Measurements from ENCODE around the gene NOL4L.

Gene NOL4L

GRCh38 chr20:32559753-32560380 is 25.3 kb downstream of the NOL4L start:
- no peak for DNase-seq

DNA sequence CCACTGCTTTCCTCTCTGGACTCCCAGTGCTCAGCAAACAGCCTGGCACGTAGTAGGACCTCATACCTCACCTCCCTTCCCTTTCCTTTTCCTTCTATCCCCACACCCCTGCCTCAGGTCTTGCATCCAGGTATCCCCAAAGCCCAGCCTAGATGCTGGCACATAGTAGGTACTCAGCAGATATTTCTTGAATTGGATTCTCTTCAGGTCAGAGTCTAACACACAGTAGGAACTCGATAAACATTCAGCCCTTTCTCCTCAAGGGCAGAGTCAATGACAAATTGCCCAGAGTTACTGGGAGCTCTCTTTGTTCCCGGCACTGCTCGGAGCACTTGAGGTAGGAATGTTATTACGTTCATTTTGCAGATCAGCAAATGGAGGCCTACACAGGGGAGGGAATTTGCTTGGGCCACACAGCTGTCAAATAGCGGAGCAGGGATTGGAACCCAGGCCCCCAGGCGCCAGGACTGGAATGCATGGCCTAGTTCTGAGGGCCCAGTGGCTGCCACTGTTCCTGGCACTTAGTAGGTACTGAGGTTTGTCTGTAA is 25.9 kb downstream of the NOL4L start:
- DNase-seq, result no peak

DNA sequence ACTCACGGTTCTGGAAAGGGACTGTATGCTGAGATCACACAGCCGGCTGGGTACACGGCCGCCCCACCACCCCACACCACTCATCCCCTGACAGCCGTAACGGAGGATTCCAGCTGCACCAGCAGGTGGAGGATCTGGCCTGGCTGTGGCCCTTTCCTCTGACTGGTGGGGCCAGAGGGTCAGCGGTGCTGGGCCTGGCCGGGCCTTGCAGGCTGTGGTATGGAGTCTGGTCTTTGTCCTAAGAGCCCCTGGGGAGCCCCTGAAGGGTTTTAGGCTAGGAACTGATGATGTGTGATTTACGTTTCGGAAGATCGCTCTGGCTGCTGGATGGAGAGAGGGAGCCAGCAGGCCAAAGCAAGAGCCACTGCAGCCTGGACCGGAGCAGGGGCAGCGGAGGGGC is 26.6 kb downstream of the NOL4L start:
- no peak for DNase-seq

GRCh38 chr20:32557319-32557718 is 27.8 kb downstream of the NOL4L start:
- DNase-seq, result no peak

GRCh38 chr20:32556312-32557184 is 28.6 kb downstream of the NOL4L start:
- DNase-seq, result no peak

GRCh38 chr20:32555584-32555983 is 29.5 kb downstream of the NOL4L start:
- no peak for DNase-seq

DNA sequence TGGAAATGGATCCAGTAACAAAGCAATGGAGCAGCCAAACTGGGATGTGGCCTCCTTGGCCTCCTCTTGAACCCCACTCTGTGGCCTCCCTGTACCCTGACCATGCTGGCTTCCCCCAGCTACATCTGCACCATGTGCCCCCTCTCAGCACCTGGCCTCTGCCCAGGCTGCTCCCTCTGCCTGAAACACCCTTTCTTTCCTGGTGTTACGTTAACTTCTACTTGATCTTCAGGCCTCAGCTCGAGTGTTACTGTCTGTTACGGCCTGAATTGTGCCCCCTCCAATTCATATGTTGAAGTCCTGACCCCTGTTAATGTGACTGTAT is 30.2 kb downstream of the NOL4L start:
- no peak for DNase-seq

DNA sequence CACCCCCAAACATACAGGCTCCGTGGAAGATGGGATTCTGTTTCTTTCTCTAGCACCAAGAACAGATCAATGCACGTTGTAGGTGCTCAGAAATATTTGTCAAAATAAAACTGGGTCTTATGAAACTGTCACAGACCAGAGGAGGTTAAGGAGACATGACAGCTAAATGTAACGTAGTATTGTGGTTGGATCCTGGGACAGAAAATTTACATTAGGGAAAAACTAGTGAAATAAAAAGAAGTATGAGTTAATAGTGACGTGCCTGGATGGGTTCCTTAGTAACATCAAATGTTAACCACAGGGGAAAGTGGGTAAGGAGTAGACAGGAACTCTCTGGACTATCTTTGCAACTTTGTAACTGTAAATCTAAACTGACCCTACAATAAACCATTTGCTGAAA is 31.5 kb downstream of the NOL4L start:
- DNase-seq, result no peak

GRCh38 chr20:32551693-32552092 is 33.4 kb downstream of the NOL4L start:
- DNase-seq, result no peak

DNA sequence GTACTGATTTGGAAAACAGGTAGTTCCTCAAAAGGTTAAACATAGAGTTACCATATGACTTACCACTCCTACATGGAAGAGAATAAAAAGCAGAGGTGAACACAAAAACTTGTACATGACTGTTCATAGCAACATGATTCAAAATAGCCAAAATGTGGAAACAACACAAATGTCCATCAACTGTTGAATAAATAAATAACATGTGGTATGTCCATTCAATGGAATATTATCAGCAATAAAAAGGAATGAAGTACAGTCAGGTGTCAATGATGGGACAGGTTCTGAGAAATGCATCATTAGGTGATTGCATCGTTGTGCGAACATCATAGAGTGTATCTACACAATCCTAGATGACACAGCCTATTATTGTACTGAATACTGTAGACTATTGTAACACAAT is 35.3 kb downstream of the NOL4L start:
- DNase-seq, result no peak

DNA sequence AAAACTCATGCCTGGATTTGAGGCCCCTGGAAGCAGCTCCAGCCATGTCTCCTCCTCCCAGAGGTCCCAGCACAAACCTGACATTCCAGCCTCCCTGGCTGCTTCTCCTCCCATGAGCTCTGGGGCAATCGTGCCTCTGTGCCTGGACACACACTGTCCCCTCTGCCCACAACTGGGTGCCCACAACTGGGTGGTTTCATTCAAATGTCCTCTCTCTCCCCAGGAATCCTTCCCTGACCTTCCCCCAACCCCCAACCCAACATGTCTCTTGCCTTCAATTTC is 37.4 kb downstream of the NOL4L start:
- no peak for DNase-seq

DNA sequence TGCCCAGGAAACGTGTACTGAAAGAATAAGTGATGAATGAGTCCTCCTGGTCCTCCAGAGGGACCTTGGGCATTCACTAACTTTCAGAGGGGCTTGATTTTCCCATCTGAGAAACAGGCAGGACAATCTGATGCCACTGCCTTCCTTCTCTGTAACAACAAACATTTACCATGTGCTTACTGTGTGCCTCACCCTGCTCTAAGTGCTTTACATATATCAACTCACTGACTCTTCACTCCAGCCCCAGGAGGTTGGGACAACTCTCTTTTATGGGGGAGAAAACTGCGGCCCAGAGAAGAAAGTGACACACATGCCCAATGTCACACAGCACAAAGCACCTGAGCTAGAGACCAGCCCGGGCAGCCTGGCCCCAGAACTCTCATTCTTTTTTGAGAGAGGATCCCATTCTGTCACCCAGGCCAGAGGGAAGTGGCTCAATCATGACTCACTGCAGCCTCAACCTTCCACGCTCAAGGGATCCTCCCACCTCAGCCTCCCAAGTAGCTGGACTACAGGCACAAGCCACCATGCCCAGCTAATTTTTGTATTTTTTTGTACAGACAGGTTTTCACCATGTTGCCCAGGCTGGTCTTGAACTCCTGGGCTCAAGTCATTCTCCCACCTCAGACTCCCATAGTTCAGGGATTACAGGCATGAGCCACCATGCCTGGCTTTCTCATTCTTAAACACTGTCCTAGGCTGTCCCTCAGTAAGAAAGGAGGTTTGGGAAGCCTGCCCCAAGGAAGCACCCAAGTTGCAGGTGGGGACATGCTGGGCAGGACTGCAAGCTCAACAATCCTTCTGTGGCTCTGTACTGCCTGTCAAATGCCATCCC is 38.0 kb downstream of the NOL4L start:
- no peak for DNase-seq

GRCh38 chr20:32544893-32545840 is 40.0 kb downstream of the NOL4L start:
- no peak for DNase-seq

GRCh38 chr20:32544260-32544722 is 40.8 kb downstream of the NOL4L start:
- no peak for DNase-seq

DNA sequence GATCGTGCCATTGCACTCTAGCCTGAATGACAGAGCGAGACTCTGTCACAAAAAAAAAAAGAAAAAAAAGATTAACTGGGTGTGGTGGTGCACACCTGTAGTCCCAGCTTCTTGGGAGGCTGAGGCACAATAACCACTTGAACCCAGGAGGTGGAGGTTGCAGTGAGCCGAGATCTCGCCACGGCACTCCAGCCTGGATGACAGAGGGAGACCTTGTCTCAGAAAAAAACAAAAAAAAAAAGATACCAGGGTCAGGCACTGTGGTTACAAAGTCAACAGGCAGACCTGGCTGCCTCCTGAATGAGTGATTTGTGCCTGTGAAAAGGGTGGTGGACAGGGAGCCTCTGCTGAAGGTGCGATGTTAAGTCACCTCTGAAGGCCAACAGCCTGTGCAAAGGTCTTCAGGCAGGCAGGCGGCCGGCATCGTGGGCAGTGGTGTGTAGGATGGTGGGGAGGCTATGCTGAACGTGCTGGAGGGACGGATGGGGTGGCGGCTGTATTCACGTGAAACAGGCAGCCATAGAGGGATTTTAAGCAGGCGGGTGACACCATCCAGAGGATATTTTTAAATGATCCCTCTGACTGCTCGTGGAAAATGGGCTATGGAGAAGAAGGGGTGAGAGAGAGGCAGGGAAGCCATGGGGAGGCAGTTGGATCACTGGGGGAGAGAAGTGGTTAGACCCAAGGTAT is 41.4 kb downstream of the NOL4L start:
- no peak for DNase-seq

DNA sequence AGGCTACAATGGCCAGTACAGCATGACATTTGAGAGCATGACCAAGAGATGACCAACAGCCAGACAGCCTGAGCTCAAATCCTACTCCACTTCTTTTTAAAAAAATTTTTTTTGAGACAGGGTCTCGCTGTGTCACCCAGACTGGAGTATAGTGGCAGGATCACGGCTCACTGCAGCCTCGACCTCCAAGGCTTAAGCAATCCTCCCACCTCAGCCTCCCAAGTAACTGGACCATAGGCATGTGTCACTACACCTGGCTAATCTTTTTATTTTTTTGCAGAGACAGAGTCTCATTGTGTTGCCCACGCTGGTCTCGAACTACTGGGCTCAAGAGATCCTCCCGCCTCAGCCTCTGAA is 42.9 kb downstream of the NOL4L start:
- no peak for DNase-seq

DNA sequence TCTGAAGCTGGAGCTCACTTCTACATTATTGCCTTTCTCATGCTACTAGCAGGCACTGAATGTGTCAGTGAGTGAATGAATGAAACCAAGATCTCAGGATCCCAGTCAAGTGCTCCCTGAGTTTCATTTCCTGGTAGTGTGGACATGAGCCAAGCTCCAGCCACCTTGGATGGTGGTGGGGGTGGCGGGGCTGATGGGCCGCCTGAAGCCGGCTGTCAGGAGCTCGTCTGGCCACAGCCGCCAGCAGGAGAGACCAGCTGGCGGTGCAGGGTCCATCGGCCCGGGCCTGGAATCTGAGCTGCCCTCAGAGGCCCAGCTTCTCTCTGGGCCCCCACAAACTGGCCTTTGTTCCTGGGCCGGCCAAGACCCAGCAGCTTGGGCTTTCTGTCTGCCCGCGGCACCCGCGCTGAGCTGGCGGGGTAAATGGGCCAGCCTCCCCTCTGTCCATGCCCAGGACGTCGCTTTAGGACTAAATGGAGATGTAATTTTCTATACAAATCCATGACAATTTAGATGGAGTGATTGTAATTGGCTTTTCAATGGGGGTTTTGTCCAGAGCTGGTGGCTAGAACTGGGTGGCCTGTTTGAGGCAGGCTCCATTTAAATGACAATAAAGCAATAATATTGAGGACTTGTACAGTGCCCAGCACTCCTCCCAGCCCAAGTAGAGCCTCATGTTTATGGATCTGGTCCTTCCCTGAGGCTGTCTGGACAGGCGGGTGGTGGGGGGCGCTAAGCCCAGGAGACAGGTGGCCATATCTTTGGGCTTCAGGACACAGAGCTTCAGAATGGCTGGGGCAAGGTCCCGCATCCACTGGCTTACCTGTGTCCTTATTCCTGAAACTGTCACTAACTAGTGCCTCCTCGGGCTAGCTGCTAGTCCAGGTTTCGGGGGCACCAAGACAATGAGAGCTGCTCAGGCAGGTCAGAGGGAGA is 43.5 kb downstream of the NOL4L start:
- no peak for DNase-seq

GRCh38 chr20:32539817-32540675 is 45.1 kb downstream of the NOL4L start:
- DNase-seq, result no peak

GRCh38 chr20:32539026-32539816 is 45.9 kb downstream of the NOL4L start:
- DNase-seq, result no peak
